GM12874 (cell line): ENCODE results near the gene KCNN4.

Source experiments
- TF ChIP-seq, protein P1 (sequence below): IDR thresholded peaks from 2 replicates; pipeline ENCODE4 v1.5.1; 2011; ENCODE audit warnings: low read depth, mild to moderate bottlenecking, control low read depth, low read length, moderate library complexity; ENCODE audit not compliant: insufficient read depth

The KCNN4 gene

DNA sequence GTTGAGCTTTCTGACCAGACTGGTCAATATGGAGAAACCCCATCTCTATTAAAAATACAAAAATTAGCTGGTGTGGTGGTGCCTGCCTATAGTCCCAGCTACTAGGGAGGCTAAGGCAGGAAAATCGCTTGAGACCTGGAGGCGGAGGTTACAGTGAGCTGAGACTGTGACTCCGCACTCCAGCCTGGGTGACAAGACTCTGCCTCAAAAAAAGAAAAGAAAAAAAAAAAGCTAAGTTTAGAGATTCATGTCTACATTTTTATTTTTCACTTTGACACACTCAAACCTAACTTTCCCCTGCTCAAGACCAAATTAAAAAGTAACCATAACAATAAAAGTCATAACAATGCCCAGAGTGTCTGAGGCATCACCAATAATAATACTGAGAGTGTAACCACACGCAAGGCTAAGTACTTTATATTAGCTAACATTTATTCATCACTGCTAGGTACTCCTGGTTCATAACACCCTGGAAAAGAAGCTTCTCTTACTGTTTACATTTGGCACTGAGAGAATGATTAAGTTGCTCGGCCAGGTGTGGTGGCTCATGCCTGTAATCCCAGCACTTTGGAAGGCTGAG, 59.2 kb downstream of the KCNN4 start:
- TF ChIP-seq, protein P1, sequence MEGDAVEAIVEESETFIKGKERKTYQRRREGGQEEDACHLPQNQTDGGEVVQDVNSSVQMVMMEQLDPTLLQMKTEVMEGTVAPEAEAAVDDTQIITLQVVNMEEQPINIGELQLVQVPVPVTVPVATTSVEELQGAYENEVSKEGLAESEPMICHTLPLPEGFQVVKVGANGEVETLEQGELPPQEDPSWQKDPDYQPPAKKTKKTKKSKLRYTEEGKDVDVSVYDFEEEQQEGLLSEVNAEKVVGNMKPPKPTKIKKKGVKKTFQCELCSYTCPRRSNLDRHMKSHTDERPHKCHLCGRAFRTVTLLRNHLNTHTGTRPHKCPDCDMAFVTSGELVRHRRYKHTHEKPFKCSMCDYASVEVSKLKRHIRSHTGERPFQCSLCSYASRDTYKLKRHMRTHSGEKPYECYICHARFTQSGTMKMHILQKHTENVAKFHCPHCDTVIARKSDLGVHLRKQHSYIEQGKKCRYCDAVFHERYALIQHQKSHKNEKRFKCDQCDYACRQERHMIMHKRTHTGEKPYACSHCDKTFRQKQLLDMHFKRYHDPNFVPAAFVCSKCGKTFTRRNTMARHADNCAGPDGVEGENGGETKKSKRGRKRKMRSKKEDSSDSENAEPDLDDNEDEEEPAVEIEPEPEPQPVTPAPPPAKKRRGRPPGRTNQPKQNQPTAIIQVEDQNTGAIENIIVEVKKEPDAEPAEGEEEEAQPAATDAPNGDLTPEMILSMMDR = no peak

DNA sequence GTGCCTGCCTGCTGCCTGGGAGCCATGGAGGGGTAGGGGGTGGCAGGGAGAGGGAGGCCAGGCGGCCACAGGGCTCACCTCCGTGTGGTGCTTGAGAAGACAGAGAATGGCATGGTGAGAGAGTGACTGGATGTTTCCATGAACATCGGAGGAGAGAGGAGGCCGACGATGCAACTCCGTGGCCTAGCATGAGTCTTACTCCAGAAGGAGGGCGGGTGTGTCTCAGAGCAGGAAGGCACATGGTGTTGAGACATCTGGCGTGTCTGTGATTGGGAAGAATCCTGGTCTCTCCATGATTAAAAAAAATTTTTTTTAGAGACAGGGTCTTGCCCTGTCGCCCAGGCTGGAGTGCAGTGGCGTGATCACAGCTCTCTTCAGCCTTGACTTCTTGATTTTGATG, 59.8 kb downstream of the KCNN4 start:
- TF ChIP-seq, protein P1 = no peak

DNA sequence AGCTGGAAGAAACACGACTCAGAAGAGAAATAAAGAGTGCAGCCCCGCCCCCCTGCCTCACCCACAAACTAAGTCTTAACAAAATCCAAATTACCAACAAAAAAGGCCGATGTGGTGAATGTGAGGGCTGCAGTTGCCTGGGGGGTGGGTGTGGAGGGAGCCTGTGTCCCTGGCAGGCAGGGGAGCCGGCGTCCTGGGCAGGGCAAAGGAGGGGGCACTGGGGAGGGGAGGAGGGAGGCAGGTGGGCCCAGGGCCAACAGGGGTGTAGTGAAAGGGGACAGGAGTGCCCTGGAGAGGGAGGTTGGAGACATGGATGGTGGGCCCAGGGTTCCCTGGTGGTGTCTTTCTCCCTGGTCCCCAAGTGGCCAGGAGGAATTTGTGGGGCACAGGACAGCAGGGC, 60.9 kb downstream of the KCNN4 start:
- TF ChIP-seq, protein P1 = no peak

DNA sequence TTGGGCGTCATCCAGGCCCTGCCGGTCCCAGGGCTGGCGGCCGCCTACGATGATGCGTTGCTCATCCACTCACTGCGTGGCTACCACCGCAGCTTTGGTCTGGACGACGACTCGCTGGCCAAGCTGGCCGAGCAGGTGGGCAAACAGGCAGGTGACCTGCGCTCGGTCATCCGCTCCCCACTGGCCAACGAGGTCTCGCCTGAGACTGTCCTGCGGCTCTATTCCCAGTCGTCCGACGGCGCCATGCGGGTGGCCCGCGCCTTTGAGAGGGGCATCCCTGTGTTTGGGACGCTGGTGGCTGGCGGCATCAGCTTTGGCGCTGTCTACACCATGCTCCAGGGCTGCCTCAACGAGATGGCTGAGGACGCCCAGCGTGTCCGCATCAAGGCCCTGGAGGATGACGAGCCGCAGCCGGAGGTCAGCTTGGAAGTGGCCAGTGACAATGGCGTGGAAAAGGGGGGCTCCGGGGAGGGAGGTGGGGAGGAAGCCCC, 61.4 kb downstream of the KCNN4 start:
- TF ChIP-seq, protein P1 = no peak

DNA sequence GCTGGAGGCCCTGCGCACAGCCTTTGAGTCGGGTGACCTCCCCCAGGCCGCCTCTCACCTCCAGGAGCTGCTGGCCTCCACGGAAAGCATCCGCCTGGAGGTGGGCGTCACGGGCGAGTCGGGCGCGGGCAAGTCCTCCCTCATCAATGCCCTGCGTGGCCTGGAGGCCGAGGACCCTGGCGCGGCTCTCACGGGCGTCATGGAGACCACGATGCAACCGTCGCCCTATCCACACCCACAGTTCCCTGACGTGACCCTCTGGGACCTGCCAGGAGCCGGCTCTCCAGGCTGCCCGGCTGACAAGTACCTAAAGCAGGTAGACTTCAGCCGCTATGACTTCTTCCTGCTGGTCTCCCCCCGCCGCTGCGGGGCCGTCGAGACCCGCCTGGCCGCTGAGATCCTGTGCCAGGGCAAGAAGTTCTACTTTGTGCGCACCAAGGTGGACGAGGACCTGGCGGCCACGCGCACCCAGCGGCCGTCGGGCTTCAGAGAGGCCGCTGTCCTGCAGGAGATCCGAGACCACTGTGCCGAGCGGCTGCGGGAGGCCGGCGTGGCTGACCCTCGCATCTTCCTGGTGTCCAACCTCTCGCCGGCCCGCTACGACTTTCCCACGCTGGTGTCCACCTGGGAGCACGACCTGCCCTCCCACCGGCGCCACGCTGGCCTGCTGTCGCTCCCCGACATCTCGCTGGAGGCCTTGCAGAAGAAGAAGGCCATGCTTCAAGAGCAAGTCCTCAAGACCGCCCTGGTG, 62.0 kb downstream of the KCNN4 start:
- TF ChIP-seq, protein P1 = no peak
